GM18951 (cell line): ENCODE measurements around the gene SEMA3E.

Experiments used
- POLR2A ChIP-seq: IDR thresholded peaks from 4 replicates; pipeline ENCODE4 v1.6.1; 2011; ENCODE audit warnings: mild to moderate bottlenecking; ENCODE audit not compliant: insufficient read length, insufficient read depth; ENCODE audit errors: extremely low read depth
- in situ Hi-C: fragments of 300-500 bp; cut with MboI; formaldehyde crosslinking; loops from one replicate; pipeline ENCODE4 v1.12.0; 2022; ENCODE audit warnings: low sequenced_read_pairs, mixed read lengths, inconsistent platforms; ENCODE audit not compliant: unreplicated experiment

SEMA3E gene

GRCh38 chr7:83419013-83419412 is 229.9 kb downstream of the SEMA3E start:
- no peak for TF ChIP-seq POLR2A
- in situ Hi-C loops, result no loop called here

- TF ChIP-seq POLR2A, result no peak
- in situ Hi-C loops, result no loop called here
These were observed 233.1 kb downstream of the SEMA3E start for GRCh38 chr7:83415840-83416239.

GRCh38 chr7:83414947-83415346 is 234.0 kb downstream of the SEMA3E start:
- in situ Hi-C loops, result no loop called here
- TF ChIP-seq POLR2A, result no peak

- in situ Hi-C loops, result no loop called here
- no peak for TF ChIP-seq POLR2A
These were observed 235.1 kb downstream of the SEMA3E start for GRCh38 chr7:83413831-83414230.

- in situ Hi-C loops, result no loop called here
- no peak for TF ChIP-seq POLR2A
These were observed 235.5 kb downstream of the SEMA3E start for GRCh38 chr7:83413424-83413823.

- in situ Hi-C loops, result no loop called here
- TF ChIP-seq POLR2A, result no peak
These were observed 237.8 kb downstream of the SEMA3E start for GRCh38 chr7:83410989-83411591.

GRCh38 chr7:83394776-83395175 is 254.2 kb downstream of the SEMA3E start:
- in situ Hi-C loops, result no loop called here

GRCh38 chr7:83388436-83388835 is 260.5 kb downstream of the SEMA3E start:
- in situ Hi-C loops, result no loop called here
- no peak for TF ChIP-seq POLR2A

More at GRCh38 chr7:83394776-83395175, 254.2 kb downstream of the SEMA3E start:
- TF ChIP-seq POLR2A, result no peak

- in situ Hi-C loops, result no loop called here
- no peak for TF ChIP-seq POLR2A
These were observed 282.3 kb downstream of the SEMA3E start for GRCh38 chr7:83366629-83367028.

- TF ChIP-seq POLR2A, result no peak
- in situ Hi-C loops, result no loop called here
These were observed 283.2 kb downstream of the SEMA3E start for GRCh38 chr7:83365746-83366145.

- TF ChIP-seq POLR2A, result no peak
- in situ Hi-C loops, result no loop called here
These were observed 285.9 kb downstream of the SEMA3E start for GRCh38 chr7:83362871-83363550.

GRCh38 chr7:83359108-83359507 is 289.8 kb downstream of the SEMA3E start:
- TF ChIP-seq POLR2A, result no peak

GRCh38 chr7:83355143-83355542 is 293.8 kb downstream of the SEMA3E start:
- TF ChIP-seq POLR2A, result no peak
- in situ Hi-C loops, result no loop called here

More at GRCh38 chr7:83359108-83359507, 289.8 kb downstream of the SEMA3E start:
- in situ Hi-C loops, result no loop called here

GRCh38 chr7:83347945-83348444 is 300.9 kb downstream of the SEMA3E start:
- in situ Hi-C loops, result no loop called here
- no peak for TF ChIP-seq POLR2A
